D721Med (cell line): ENCODE results near the gene LILRB2.
"Not testable (repeated sequence)": the region's sequence is repeated elsewhere in the genome, so short reads cannot be mapped to it uniquely, and the experiment has no call there.

Experiments
- DNase-seq: peaks from one replicate; pipeline ENCODE4 v3.0.0; 2011; ENCODE audit warnings: low spot score; ENCODE audit not compliant: insufficient read length
- FAIRE-seq: peaks from 2 replicates; lab custom pipeline; 2011; peaks lifted over from hg19 to GRCh38; lab: Jason Lieb, UNC
- TF ChIP-seq, protein P1 (sequence below): IDR thresholded peaks from 2 replicates; pipeline ENCODE4 v1.5.1; 2012; ENCODE audit warnings: mild to moderate bottlenecking, control low read depth; ENCODE audit not compliant: insufficient read depth; ENCODE audit errors: missing control alignments

Gene LILRB2

GRCh38 chr19:54233941-54234340 lies 47.0 kb downstream of the LILRB2 start:
- FAIRE-seq, result no peak

DNA sequence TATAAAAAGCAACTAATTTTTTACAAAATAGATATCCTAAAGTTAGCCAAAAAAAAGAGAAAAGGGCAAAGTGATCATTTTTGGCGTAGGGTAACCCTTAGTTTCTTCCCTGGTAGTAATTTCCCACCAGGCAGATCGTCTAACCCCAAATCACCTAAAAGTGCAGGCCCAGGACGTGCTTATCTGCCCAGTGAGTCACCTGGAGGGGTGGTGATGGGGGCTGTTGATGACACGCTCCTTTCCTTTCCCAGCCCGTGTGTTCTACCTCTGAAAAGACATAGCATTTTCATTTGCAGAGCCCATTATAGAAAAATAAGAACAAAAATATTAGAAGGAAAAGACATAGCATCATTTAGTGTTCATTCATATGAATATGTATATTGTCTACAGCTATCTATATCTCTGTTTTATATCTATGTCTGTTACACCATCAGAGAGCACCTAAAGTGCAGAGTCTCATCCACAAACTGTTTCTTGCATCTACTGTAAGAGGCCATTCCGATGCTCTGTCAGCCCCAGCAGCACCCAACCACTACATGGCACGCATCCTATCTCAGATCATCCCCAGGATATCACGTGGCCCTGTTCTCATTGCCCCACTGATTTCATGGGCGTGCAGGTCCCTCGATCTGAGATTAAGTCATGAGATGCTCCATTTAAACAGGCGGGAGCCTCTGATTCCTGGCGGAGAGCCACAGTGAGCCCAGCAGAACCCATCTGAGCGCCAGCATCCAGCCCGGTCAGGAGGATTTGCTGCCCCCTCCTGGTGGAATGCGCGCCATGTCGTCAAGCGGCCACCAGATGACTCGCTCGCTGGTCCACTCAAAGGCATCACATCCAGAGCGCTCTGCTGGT lies 49.6 kb downstream of the LILRB2 start:
- FAIRE-seq (no peak), DNase-seq (no peak)
- TF ChIP-seq, protein P1, sequence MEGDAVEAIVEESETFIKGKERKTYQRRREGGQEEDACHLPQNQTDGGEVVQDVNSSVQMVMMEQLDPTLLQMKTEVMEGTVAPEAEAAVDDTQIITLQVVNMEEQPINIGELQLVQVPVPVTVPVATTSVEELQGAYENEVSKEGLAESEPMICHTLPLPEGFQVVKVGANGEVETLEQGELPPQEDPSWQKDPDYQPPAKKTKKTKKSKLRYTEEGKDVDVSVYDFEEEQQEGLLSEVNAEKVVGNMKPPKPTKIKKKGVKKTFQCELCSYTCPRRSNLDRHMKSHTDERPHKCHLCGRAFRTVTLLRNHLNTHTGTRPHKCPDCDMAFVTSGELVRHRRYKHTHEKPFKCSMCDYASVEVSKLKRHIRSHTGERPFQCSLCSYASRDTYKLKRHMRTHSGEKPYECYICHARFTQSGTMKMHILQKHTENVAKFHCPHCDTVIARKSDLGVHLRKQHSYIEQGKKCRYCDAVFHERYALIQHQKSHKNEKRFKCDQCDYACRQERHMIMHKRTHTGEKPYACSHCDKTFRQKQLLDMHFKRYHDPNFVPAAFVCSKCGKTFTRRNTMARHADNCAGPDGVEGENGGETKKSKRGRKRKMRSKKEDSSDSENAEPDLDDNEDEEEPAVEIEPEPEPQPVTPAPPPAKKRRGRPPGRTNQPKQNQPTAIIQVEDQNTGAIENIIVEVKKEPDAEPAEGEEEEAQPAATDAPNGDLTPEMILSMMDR, result peak; percentile 85

More at GRCh38 chr19:54233941-54234340, 47.0 kb downstream of the LILRB2 start:
- no peak for DNase-seq
- TF ChIP-seq, protein P1, result no peak

- TF ChIP-seq, protein P1, result no peak
- no peak for FAIRE-seq
Measured at GRCh38 chr19:54230031-54230430, 50.9 kb downstream of the LILRB2 start.

DNA sequence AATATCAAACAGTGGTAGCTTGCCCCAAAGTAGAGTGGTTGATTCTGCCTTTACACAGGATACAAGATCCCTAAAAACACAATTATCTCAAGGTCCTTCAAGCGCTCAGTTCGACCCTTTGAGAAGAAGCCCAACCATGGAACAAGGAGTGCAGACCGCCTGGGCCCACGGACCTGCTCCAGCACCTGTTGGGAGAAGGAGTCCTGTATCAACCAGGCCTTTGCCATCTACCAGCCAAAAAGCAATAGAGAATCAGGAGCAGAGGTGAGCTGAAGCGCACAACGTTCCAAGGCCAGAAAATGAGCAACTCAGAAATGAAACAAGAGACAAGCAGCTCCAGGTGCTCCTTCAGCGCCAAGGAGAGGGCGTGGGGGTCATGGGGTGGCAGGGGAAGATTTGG lies 51.8 kb downstream of the LILRB2 start:
- FAIRE-seq (no peak), DNase-seq (no peak)
- TF ChIP-seq, protein P1, result no peak

More at GRCh38 chr19:54230031-54230430, 50.9 kb downstream of the LILRB2 start:
- DNase-seq, result no peak

- FAIRE-seq, DNase-seq: not testable (repeated sequence)
Measured at GRCh38 chr19:54224619-54225018, 56.3 kb downstream of the LILRB2 start.

DNA sequence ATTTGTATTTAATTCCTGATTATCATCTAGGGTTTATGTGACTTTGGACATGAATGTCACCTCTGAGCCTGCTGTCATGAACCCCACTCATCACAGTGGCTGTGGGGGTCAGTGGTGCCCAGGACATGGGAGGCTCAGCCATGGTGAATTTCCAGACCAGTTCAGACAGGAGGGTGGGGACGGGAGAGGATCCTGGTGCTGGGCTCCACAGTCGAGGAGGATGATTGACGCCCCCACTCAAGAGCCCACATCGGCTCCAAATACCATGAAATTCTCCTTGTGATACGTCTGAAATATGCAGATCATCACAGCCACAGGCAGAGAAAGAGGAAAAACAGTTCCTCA lies 57.0 kb downstream of the LILRB2 start:
- FAIRE-seq, DNase-seq: not testable (repeated sequence)
